PC-9 (cell line): ENCODE measurements around the gene NRIP1.

Experiments used
- CTCF ChIP-seq: fragments of 200-600 bp; sonication (generic); conservative IDR thresholded peaks from 2 replicates; pipeline ENCODE4 v1.6.1; 2017; ENCODE audit warnings: mixed run types, antibody characterized with exemption, mild to moderate bottlenecking, moderate library complexity
- EZH2 ChIP-seq: fragments of 200-600 bp; sonication (generic); IDR thresholded peaks from 2 replicates; pipeline ENCODE4 v1.8.0; 2017; ENCODE audit warnings: antibody characterized with exemption, low read depth

DNA sequence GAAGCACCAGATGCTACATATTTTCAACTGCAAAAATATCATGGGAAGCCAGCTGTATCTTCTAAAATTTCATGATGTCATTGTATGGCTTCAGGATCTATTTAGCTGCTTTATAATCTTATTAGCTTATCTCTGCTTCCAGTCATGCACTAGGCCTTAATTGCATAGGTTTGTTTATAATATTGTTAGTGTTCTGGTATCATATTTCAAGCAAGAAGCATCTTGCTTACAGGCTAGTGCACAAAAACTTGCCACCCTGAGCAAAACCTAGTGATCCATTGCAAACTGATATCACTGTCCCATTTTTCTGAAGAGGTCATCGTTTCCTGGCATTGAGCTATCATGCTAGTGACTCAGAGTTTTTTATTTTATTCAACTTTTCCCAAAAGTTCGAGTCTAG is 15.7 kb upstream of the NRIP1 start:
- no peak for TF ChIP-seq EZH2
- TF ChIP-seq CTCF = no peak
